GM12864 (cell line): ENCODE measurements around the gene PPP1R9B.

Source experiments
- DNase-seq: peaks from one replicate; pipeline ENCODE4 v3.0.0-alpha.2; 2011; ENCODE audit warnings: low read depth
- H3K4me3 ChIP-seq: 2 replicates; pipeline ENCODE4 v1.5.1; 2011; ENCODE audit warnings: mild to moderate bottlenecking, low read depth, low read length, control low read depth
- CTCF ChIP-seq: IDR thresholded peaks from 2 replicates; pipeline ENCODE4 v1.5.1; 2011; ENCODE audit warnings: low read depth, mild to moderate bottlenecking, moderate library complexity, low read length, control low read depth, inconsistent platforms; ENCODE audit errors: missing control alignments

Gene PPP1R9B

GRCh38 chr17:50139185-50139783 is 11.2 kb downstream of the PPP1R9B start:
- no peak for DNase-seq
- TF ChIP-seq CTCF, result no peak
- H3K4me3 ChIP-seq, result no peak overlapping the region

GRCh38 chr17:50137042-50137441 is 13.4 kb downstream of the PPP1R9B start:
- DNase-seq, result no peak
- H3K4me3 ChIP-seq, result no peak overlapping the region
- TF ChIP-seq CTCF, result no peak

- no peak for TF ChIP-seq CTCF
- H3K4me3 ChIP-seq, result no peak overlapping the region
- no peak for DNase-seq
Measured at GRCh38 chr17:50136096-50136687, 14.3 kb downstream of the PPP1R9B start.

- DNase-seq, result no peak
- H3K4me3 ChIP-seq, result no peak overlapping the region
- TF ChIP-seq CTCF, result no peak
Measured at GRCh38 chr17:50135316-50136095, 15.0 kb downstream of the PPP1R9B start.

- TF ChIP-seq CTCF, result no peak
- no peak overlapping the region for H3K4me3 ChIP-seq
- DNase-seq, result no peak
Measured at GRCh38 chr17:50134206-50135110, 16.0 kb downstream of the PPP1R9B start.

GRCh38 chr17:50133769-50134099 is 16.7 kb downstream of the PPP1R9B start:
- no peak for TF ChIP-seq CTCF
- no peak for DNase-seq

More at GRCh38 chr17:50133769-50134099, 16.7 kb downstream of the PPP1R9B start:
- H3K4me3 ChIP-seq, result no peak overlapping the region
